GM23338 (cell line): ENCODE measurements around the gene CDK16. TPM values are rescaled to one million over a fixed set of nuclear protein-coding genes. Genes with fewer than 3 reads are reported as not detected.

ENCODE experiments used
- CREB1 ChIP-seq: fragments of 250-450 bp; sonication (Bioruptor Pico); IDR thresholded peaks from 2 replicates; pipeline ENCODE4 v1.5.0; 2020; ENCODE audit warnings: low read depth, mild to moderate bottlenecking, moderate library complexity
- EZH2 ChIP-seq: fragments of 200-600 bp; sonication (generic); IDR thresholded peaks from one replicate; pipeline ENCODE4 v1.8.0; 2017; ENCODE audit warnings: antibody characterized with exemption, mild to moderate bottlenecking, low read depth; ENCODE audit not compliant: unreplicated experiment
- NANOG ChIP-seq: IDR thresholded peaks from 2 replicates; pipeline ENCODE4 v1.6.1; 2016; ENCODE audit warnings: antibody characterized with exemption, borderline replicate concordance
- ZNF114 ChIP-seq: fragments of 250-450 bp; sonication (Bioruptor Pico); IDR thresholded peaks from 2 replicates; pipeline ENCODE4 v1.5.0; 2020; ENCODE audit warnings: mild to moderate bottlenecking, moderate library complexity
- ZNF331 ChIP-seq: fragments of 250-450 bp; sonication (Bioruptor Pico); IDR thresholded peaks from 2 replicates; pipeline ENCODE4 v1.5.0; 2020; ENCODE audit warnings: low read depth, mild to moderate bottlenecking, moderate library complexity
- polyA plus RNA-seq: library from polyadenylated mRNA; unstranded; fragments of >200 nt; fragmentation: Nextera tagmentation; extraction: Ambion mirVana; gene quantifications from 2 replicates; pipeline ENCODE4 v1.2.1, GENCODE V29; 2016
- total RNA-seq: library from RNA; depleted of rRNA; stranded (reverse); fragments of >200 nt; shearing (Covaris generic); gene quantifications from 2 replicates; pipeline ENCODE4 v1.2.3, GENCODE V29; 2014
- TF ChIP-seq, protein P1 (sequence below): fragments of 250-450 bp; sonication (Bioruptor Pico); IDR thresholded peaks from 2 replicates; pipeline ENCODE4 v1.5.0; 2020; ENCODE audit warnings: mild to moderate bottlenecking, moderate library complexity
- TF ChIP-seq, protein P2 (sequence below): IDR thresholded peaks from one replicate; pipeline ENCODE4 v1.6.1; 2018; ENCODE audit warnings: antibody characterized with exemption; ENCODE audit not compliant: unreplicated experiment
- TF ChIP-seq, protein P3 (sequence below), 2 experiments: fragments of 200-600 bp in 1 of 2; sonication (generic) in 1 of 2; conservative IDR thresholded peaks; 2 replicates each; pipeline versions ENCODE4 v1.5.1 to v1.6.1; 2016 to 2017; ENCODE audit warnings: antibody characterized with exemption in 2 of 2, low read depth in 2 of 2, mild to moderate bottlenecking in 2 of 2, moderate library complexity in 1 of 2

CDK16 gene
- total and polyA plus RNA-seq, 2 experiments from 2014 or later: 58.9 to 158 TPM

DNA sequence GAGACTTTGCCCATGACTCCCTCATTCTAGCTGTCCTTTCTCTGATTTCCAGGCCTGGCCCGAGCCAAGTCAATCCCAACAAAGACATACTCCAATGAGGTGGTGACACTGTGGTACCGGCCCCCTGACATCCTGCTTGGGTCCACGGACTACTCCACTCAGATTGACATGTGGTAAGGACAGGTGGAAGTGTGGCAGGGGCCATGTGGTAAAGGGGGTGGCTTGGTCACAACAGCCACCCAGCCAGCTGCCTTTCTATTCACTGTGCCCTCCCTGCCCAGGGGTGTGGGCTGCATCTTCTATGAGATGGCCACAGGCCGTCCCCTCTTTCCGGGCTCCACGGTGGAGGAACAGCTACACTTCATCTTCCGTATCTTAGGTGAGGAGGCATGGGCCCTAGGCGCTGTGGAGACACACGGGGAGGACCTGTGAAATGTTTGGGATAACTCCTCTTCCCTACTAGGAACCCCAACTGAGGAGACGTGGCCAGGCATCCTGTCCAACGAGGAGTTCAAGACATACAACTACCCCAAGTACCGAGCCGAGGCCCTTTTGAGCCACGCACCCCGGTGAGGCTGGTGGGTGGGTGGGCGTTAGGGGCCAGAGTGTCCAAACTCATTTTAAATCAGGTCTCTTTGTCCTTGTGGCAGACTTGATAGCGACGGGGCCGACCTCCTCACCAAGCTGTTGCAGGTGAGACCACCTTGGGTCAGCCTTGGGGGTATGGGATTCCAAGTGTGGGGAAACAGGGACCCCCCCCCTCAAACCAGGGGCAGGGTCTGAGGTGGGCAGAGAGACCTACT, 8.3 kb downstream of the CDK16 start (continued):
- TF ChIP-seq, protein P1, sequence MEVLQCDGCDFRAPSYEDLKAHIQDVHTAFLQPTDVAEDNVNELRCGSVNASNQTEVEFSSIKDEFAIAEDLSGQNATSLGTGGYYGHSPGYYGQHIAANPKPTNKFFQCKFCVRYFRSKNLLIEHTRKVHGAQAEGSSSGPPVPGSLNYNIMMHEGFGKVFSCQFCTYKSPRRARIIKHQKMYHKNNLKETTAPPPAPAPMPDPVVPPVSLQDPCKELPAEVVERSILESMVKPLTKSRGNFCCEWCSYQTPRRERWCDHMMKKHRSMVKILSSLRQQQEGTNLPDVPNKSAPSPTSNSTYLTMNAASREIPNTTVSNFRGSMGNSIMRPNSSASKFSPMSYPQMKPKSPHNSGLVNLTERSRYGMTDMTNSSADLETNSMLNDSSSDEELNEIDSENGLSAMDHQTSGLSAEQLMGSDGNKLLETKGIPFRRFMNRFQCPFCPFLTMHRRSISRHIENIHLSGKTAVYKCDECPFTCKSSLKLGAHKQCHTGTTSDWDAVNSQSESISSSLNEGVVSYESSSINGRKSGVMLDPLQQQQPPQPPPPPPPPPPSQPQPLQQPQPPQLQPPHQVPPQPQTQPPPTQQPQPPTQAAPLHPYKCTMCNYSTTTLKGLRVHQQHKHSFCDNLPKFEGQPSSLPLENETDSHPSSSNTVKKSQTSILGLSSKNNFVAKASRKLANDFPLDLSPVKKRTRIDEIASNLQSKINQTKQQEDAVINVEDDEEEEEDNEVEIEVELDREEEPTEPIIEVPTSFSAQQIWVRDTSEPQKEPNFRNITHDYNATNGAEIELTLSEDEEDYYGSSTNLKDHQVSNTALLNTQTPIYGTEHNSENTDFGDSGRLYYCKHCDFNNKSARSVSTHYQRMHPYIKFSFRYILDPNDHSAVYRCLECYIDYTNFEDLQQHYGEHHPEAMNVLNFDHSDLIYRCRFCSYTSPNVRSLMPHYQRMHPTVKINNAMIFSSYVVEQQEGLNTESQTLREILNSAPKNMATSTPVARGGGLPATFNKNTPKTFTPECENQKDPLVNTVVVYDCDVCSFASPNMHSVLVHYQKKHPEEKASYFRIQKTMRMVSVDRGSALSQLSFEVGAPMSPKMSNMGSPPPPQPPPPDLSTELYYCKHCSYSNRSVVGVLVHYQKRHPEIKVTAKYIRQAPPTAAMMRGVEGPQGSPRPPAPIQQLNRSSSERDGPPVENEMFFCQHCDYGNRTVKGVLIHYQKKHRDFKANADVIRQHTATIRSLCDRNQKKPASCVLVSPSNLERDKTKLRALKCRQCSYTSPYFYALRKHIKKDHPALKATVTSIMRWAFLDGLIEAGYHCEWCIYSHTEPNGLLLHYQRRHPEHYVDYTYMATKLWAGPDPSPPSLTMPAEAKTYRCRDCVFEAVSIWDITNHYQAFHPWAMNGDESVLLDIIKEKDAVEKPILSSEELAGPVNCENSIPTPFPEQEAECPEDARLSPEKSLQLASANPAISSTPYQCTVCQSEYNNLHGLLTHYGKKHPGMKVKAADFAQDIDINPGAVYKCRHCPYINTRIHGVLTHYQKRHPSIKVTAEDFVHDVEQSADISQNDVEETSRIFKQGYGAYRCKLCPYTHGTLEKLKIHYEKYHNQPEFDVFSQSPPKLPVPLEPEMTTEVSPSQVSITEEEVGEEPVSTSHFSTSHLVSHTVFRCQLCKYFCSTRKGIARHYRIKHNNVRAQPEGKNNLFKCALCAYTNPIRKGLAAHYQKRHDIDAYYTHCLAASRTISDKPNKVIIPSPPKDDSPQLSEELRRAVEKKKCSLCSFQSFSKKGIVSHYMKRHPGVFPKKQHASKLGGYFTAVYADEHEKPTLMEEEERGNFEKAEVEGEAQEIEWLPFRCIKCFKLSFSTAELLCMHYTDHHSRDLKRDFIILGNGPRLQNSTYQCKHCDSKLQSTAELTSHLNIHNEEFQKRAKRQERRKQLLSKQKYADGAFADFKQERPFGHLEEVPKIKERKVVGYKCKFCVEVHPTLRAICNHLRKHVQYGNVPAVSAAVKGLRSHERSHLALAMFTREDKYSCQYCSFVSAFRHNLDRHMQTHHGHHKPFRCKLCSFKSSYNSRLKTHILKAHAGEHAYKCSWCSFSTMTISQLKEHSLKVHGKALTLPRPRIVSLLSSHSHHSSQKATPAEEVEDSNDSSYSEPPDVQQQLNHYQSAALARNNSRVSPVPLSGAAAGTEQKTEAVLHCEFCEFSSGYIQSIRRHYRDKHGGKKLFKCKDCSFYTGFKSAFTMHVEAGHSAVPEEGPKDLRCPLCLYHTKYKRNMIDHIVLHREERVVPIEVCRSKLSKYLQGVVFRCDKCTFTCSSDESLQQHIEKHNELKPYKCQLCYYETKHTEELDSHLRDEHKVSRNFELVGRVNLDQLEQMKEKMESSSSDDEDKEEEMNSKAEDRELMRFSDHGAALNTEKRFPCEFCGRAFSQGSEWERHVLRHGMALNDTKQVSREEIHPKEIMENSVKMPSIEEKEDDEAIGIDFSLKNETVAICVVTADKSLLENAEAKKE (CRISPR knock-in tag): no peak
- TF ChIP-seq, protein P2, sequence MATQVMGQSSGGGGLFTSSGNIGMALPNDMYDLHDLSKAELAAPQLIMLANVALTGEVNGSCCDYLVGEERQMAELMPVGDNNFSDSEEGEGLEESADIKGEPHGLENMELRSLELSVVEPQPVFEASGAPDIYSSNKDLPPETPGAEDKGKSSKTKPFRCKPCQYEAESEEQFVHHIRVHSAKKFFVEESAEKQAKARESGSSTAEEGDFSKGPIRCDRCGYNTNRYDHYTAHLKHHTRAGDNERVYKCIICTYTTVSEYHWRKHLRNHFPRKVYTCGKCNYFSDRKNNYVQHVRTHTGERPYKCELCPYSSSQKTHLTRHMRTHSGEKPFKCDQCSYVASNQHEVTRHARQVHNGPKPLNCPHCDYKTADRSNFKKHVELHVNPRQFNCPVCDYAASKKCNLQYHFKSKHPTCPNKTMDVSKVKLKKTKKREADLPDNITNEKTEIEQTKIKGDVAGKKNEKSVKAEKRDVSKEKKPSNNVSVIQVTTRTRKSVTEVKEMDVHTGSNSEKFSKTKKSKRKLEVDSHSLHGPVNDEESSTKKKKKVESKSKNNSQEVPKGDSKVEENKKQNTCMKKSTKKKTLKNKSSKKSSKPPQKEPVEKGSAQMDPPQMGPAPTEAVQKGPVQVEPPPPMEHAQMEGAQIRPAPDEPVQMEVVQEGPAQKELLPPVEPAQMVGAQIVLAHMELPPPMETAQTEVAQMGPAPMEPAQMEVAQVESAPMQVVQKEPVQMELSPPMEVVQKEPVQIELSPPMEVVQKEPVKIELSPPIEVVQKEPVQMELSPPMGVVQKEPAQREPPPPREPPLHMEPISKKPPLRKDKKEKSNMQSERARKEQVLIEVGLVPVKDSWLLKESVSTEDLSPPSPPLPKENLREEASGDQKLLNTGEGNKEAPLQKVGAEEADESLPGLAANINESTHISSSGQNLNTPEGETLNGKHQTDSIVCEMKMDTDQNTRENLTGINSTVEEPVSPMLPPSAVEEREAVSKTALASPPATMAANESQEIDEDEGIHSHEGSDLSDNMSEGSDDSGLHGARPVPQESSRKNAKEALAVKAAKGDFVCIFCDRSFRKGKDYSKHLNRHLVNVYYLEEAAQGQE: no peak
- TF ChIP-seq ZNF331 (CRISPR knock-in tag) (no peak), ZNF114 (CRISPR knock-in tag) (no peak), EZH2 (no peak), CREB1 (no peak), NANOG (no peak)
- TF ChIP-seq, protein P3, sequence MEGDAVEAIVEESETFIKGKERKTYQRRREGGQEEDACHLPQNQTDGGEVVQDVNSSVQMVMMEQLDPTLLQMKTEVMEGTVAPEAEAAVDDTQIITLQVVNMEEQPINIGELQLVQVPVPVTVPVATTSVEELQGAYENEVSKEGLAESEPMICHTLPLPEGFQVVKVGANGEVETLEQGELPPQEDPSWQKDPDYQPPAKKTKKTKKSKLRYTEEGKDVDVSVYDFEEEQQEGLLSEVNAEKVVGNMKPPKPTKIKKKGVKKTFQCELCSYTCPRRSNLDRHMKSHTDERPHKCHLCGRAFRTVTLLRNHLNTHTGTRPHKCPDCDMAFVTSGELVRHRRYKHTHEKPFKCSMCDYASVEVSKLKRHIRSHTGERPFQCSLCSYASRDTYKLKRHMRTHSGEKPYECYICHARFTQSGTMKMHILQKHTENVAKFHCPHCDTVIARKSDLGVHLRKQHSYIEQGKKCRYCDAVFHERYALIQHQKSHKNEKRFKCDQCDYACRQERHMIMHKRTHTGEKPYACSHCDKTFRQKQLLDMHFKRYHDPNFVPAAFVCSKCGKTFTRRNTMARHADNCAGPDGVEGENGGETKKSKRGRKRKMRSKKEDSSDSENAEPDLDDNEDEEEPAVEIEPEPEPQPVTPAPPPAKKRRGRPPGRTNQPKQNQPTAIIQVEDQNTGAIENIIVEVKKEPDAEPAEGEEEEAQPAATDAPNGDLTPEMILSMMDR (conservative IDR thresholded peaks at IDR 0.05; ENCODE audit: low read depth in 2 of 2): no peak
